Neural cell (in vitro differentiated cells): ENCODE measurements around the gene SLC35E1. TPM values are rescaled to one million over a fixed set of nuclear protein-coding genes. Genes with fewer than 3 reads are reported as not detected.

Experiments used
- H2AFZ ChIP-seq: fragments of 200-600, 300-800 bp; sonication (generic), shearing (Covaris generic); 2 replicates; pipeline ENCODE4 v1.6.0; 2014; ENCODE audit warnings: low read depth, mild to moderate bottlenecking, antibody characterized with exemption, low read length, moderate library complexity
- H3F3A ChIP-seq: fragments of 200-600 bp; shearing (Covaris generic); 2 replicates; pipeline ENCODE4 v1.6.1; 2016; ENCODE audit warnings: mild to moderate bottlenecking, moderate library complexity, mixed read lengths, antibody characterized with exemption, low read length; ENCODE audit not compliant: insufficient read depth, poor library complexity, severe bottlenecking
- H3K27ac ChIP-seq: fragments of 200-600, 300-800 bp; sonication (generic), shearing (Covaris generic); 2 replicates; pipeline ENCODE4 v1.5.1; 2014; ENCODE audit warnings: mild to moderate bottlenecking, low read length, moderate library complexity
- H3K27me3 ChIP-seq: fragments of 300-800, 200-600 bp; sonication (generic), shearing (Covaris generic); 2 replicates; pipeline ENCODE4 v1.6.0; 2014; ENCODE audit warnings: mild to moderate bottlenecking, low read depth, low read length, moderate library complexity; ENCODE audit not compliant: insufficient read depth
- H3K36me3 ChIP-seq: fragments of 300-800, 200-600 bp; sonication (generic), shearing (Covaris generic); 2 replicates; pipeline ENCODE4 v1.5.1; 2014; ENCODE audit warnings: mild to moderate bottlenecking, antibody characterized with exemption, low read length, moderate library complexity; ENCODE audit not compliant: insufficient read depth
- H3K4me2 ChIP-seq: fragments of 300-800, 200-600 bp; sonication (generic), shearing (Covaris generic); 2 replicates; pipeline ENCODE4 v1.6.0; 2014; ENCODE audit warnings: mild to moderate bottlenecking, low read length
- H3K4me3 ChIP-seq: fragments of 300-800, 200-600 bp; sonication (generic), shearing (Covaris generic); 2 replicates; pipeline ENCODE4 v1.5.1; 2014; ENCODE audit warnings: mild to moderate bottlenecking, low read length, moderate library complexity
- H3K79me2 ChIP-seq: fragments of 200-600 bp; shearing (Covaris generic); replicated peaks from 2 replicates; pipeline ENCODE4 v1.6.0; 2014; ENCODE audit warnings: mild to moderate bottlenecking, low read length, moderate library complexity; ENCODE audit not compliant: insufficient read depth
- H3K9ac ChIP-seq: fragments of 300-800, 200-600 bp; sonication (generic), shearing (Covaris generic); 2 replicates; pipeline ENCODE4 v1.6.1; 2016; ENCODE audit warnings: mild to moderate bottlenecking, low read length, mixed read lengths
- H3K9me2 ChIP-seq: fragments of 200-600 bp; shearing (Covaris generic); 2 replicates; pipeline ENCODE4 v1.6.1; 2016; ENCODE audit warnings: mild to moderate bottlenecking, low read length, mixed read lengths; ENCODE audit not compliant: insufficient read depth
- H3K9me3 ChIP-seq: fragments of 200-600, 300-800 bp; sonication (generic), shearing (Covaris generic); 2 replicates; pipeline ENCODE4 v1.6.1; 2016; ENCODE audit warnings: mild to moderate bottlenecking, mixed run types, low read length, moderate library complexity, mixed read lengths
- H4K20me1 ChIP-seq: fragments of 200-600 bp; shearing (Covaris generic); 2 replicates; pipeline ENCODE4 v1.6.1; 2016; ENCODE audit warnings: mild to moderate bottlenecking, mixed run types; ENCODE audit not compliant: insufficient read depth
- EP300 ChIP-seq: fragments of 450-650 bp; conservative IDR thresholded peaks from 2 replicates; pipeline ENCODE4 v1.6.1; 2014; ENCODE audit warnings: antibody characterized with exemption, mild to moderate bottlenecking, moderate library complexity; ENCODE audit not compliant: poor library complexity, severe bottlenecking
- EZH2 ChIP-seq: fragments of 200-600, 300-800 bp; shearing (Covaris generic), sonication (generic); IDR thresholded peaks from 2 replicates; pipeline ENCODE4 v1.6.1; 2014; ENCODE audit warnings: antibody characterized with exemption, low read length, borderline replicate concordance, mild to moderate bottlenecking; ENCODE audit not compliant: insufficient read depth, poor library complexity, severe bottlenecking
- MXI1 ChIP-seq: fragments of 450-650 bp; conservative IDR thresholded peaks from 2 replicates; pipeline ENCODE4 v1.6.1; 2014; ENCODE audit warnings: antibody characterized with exemption, mild to moderate bottlenecking; ENCODE audit not compliant: poor library complexity, severe bottlenecking
- POLR2AphosphoS5 ChIP-seq: IDR thresholded peaks from 2 replicates; pipeline ENCODE4 v1.6.1; 2012
- RAD21 ChIP-seq: fragments of 450-650 bp; conservative IDR thresholded peaks from 2 replicates; pipeline ENCODE4 v1.6.1; 2014; ENCODE audit warnings: antibody characterized with exemption, mild to moderate bottlenecking, moderate library complexity
- SMC3 ChIP-seq: fragments of 450-650 bp; conservative IDR thresholded peaks from 2 replicates; pipeline ENCODE4 v1.6.1; 2014; ENCODE audit warnings: antibody characterized with exemption, mild to moderate bottlenecking, moderate library complexity; ENCODE audit not compliant: poor library complexity
- TAF1 ChIP-seq: IDR thresholded peaks from 2 replicates; pipeline ENCODE4 v1.6.1; 2012; ENCODE audit warnings: low read depth
- polyA plus RNA-seq: library from polyadenylated mRNA; depleted of rRNA; stranded (reverse); fragments of >200 nt; gene quantifications from 2 replicates; pipeline ENCODE4 v1.2.3, GENCODE V29; 2014
- TF ChIP-seq, protein P1 (sequence below): fragments of 450-650 bp; IDR thresholded peaks from 2 replicates; pipeline ENCODE4 v1.5.1; 2014; ENCODE audit warnings: antibody characterized with exemption, mild to moderate bottlenecking, moderate library complexity; ENCODE audit not compliant: poor library complexity, severe bottlenecking
- TF ChIP-seq, protein P2 (sequence below): IDR thresholded peaks from 2 replicates; pipeline ENCODE4 v1.6.1; 2012; ENCODE audit warnings: borderline replicate concordance

The SLC35E1 gene
- polyA plus RNA-seq, 1 donor from 2014 or later = 23.9 TPM

DNA sequence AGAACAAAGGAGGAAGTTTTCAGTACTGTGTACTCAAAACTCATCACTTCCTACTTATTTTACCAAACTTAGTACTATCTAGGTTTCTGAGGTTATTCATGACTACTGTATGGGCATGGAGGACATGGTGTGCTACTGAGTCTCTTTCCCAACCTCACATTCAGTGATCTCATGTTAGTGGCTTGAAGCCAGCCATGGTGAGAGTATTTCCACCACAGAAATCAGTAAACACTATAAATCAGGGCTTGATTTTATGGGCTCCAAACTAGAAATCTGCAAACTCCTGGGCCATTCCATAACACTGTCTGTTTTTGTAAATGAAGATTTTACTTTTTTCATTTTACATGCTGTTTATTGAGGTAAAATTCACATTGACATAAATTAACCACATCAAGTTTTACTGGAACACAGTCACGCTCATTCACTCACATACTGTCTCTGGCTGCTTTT is 36.1 kb upstream of the SLC35E1 start:
- Histone ChIP-seq H3K9me3 (no peaks in the 10 kb centered on the region), H3K79me2 (peaks cover 38% of the 10 kb centered on the region), H3K27me3 (no peaks in the 10 kb centered on the region), H3K4me2 (no peak overlapping the region), H3F3A (no peaks in the 10 kb centered on the region), H3K4me3 (no peak overlapping the region), H3K9ac (no peak overlapping the region), H3K9me2 (no peaks in the 10 kb centered on the region), H3K36me3 (no peaks in the 10 kb centered on the region), H3K27ac (no peak overlapping the region), H2AFZ (no peak overlapping the region), H4K20me1 (no peaks in the 10 kb centered on the region)
- TF ChIP-seq EP300 = no peak

DNA sequence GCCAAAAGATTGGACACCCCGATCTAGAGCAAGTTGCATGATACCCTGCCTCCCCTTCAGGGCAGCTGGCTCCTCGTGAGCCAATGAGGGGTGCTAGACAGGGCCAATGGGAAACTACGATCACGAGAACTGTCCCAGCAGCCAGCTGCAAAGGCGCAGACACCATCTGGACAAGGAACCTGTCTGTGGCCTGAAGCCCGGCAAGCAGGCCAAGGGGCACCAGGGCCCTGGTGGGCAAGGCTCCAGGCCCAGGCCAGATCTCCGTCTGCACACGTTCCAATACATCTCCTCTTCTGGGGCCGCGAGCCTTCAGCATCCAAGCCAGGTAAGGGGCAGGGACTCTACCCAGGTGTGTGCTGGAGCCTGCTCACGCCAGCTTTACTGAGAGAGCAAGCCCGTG is 35.6 kb upstream of the SLC35E1 start:
- Histone ChIP-seq H3K36me3 (no peaks in the 10 kb centered on the region), H3K9me3 (no peaks in the 10 kb centered on the region), H3K4me3 (no peak overlapping the region), H3K27ac (no peak overlapping the region), H3K9me2 (no peaks in the 10 kb centered on the region), H4K20me1 (no peaks in the 10 kb centered on the region), H3K79me2 (peaks cover 38% of the 10 kb centered on the region), H3K9ac (no peak overlapping the region), H2AFZ (no peak overlapping the region), H3K4me2 (no peak overlapping the region), H3F3A (no peaks in the 10 kb centered on the region), H3K27me3 (no peaks in the 10 kb centered on the region)
- TF ChIP-seq, protein P1, sequence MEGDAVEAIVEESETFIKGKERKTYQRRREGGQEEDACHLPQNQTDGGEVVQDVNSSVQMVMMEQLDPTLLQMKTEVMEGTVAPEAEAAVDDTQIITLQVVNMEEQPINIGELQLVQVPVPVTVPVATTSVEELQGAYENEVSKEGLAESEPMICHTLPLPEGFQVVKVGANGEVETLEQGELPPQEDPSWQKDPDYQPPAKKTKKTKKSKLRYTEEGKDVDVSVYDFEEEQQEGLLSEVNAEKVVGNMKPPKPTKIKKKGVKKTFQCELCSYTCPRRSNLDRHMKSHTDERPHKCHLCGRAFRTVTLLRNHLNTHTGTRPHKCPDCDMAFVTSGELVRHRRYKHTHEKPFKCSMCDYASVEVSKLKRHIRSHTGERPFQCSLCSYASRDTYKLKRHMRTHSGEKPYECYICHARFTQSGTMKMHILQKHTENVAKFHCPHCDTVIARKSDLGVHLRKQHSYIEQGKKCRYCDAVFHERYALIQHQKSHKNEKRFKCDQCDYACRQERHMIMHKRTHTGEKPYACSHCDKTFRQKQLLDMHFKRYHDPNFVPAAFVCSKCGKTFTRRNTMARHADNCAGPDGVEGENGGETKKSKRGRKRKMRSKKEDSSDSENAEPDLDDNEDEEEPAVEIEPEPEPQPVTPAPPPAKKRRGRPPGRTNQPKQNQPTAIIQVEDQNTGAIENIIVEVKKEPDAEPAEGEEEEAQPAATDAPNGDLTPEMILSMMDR = no peak
- TF ChIP-seq RAD21 = no peak
- TF ChIP-seq SMC3 = no peak
- no peak for TF ChIP-seq EP300
- TF ChIP-seq, protein P2, sequence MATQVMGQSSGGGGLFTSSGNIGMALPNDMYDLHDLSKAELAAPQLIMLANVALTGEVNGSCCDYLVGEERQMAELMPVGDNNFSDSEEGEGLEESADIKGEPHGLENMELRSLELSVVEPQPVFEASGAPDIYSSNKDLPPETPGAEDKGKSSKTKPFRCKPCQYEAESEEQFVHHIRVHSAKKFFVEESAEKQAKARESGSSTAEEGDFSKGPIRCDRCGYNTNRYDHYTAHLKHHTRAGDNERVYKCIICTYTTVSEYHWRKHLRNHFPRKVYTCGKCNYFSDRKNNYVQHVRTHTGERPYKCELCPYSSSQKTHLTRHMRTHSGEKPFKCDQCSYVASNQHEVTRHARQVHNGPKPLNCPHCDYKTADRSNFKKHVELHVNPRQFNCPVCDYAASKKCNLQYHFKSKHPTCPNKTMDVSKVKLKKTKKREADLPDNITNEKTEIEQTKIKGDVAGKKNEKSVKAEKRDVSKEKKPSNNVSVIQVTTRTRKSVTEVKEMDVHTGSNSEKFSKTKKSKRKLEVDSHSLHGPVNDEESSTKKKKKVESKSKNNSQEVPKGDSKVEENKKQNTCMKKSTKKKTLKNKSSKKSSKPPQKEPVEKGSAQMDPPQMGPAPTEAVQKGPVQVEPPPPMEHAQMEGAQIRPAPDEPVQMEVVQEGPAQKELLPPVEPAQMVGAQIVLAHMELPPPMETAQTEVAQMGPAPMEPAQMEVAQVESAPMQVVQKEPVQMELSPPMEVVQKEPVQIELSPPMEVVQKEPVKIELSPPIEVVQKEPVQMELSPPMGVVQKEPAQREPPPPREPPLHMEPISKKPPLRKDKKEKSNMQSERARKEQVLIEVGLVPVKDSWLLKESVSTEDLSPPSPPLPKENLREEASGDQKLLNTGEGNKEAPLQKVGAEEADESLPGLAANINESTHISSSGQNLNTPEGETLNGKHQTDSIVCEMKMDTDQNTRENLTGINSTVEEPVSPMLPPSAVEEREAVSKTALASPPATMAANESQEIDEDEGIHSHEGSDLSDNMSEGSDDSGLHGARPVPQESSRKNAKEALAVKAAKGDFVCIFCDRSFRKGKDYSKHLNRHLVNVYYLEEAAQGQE = no peak
- no peak for TF ChIP-seq MXI1

DNA sequence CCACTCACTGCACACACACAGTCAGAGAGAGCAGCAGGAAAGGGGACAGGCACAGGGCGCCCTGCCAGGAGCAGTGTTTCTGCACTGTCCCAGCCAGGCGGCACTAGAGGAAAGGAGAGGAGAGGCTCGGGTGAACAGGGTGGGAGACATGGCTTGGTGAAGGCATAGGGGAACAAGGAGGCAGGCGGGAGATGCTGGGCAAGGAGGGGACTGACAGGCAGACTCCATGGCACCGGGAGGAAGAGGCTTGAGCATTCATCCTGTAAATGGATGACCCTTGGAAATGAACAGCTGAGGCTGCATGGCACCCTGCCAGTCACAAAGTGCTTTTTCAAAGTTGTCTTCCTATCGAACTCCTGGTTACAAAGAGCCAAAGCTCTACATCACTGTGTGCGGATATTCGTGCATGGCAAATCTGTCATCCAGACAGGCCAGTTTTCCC is 33.4 kb upstream of the SLC35E1 start:
- Histone ChIP-seq H3K9me2 (no peaks in the 10 kb centered on the region), H3K4me2 (no peak overlapping the region), H3K9me3 (no peaks in the 10 kb centered on the region), H3K4me3 (no peak overlapping the region), H4K20me1 (no peaks in the 10 kb centered on the region), H3K9ac (no peak overlapping the region), H3K27ac (no peak overlapping the region), H3K36me3 (no peaks in the 10 kb centered on the region), H3F3A (no peaks in the 10 kb centered on the region), H3K79me2 (peaks cover 18% of the 10 kb centered on the region), H2AFZ (no peak overlapping the region), H3K27me3 (no peaks in the 10 kb centered on the region)
- TF ChIP-seq EZH2 = no peak
- TF ChIP-seq, protein P2 = no peak
- TF ChIP-seq, protein P1 = no peak
- no peak for TF ChIP-seq POLR2AphosphoS5
- no peak for TF ChIP-seq SMC3
- TF ChIP-seq MXI1 = no peak
- TF ChIP-seq RAD21 = no peak
- TF ChIP-seq EP300 = no peak
- no peak for TF ChIP-seq TAF1
